Colon (tissue), 2 donors: ENCODE measurements around the gene YARS2.

Experiments used
- FAIRE-seq: peaks from 2 replicates; lab custom pipeline; 2012; peaks lifted over from hg19 to GRCh38; lab: Jason Lieb, UNC
- donor health status: control.
- donor health status: control.

Gene YARS2

DNA sequence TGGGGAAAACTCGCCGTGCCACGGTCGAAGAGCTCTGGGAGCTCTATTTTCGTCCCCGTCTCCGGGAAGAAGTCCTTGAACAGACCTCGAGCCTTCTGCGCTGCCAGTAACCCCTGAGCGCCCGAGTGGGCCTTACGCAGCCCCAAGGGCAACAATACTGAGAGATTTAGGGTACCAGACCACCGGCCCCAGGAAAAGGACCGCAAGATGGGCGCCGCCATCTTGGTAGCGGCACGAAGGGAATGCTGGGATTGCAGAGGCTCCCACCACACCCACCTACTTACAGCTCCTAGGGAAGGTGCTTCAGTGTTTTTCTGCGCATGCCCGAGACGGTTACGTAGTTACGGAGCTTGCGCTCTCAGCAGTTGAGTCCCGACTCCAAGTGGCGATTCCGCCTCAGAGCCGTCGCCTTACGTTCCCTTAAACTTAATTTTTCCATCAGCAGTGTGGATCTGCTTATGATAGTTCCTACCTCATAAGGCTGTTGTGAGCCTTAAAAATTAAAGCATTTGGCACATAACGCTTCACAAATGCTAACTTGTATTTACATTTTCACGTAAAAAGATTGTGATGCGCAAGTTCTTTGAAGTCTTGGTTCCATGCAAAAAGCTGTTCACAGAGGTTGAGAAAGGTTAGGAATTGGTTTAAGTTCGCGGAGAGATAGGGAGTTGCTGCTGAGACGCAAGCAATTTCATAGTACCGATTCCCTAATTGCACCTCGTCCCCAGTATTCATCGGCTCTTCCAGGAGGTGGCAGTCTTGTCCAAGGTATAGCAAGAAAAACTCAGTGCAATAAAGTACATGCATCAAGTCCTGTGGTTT lies at the start of gene YARS2:
Gene YARS2 (minus strand): TSS at position 244 of the 822 bp plus-strand sequence. CDS start 23 bp downstream, at position 221.
- peak; percentile 10 for FAIRE-seq

GRCh38 chr12:32804301-32804700 lies 48.6 kb upstream of the YARS2 start:
- no peak for FAIRE-seq

- FAIRE-seq = no peak
Measured at GRCh38 chr12:32801269-32801980, 45.7 kb upstream of the YARS2 start.

DNA sequence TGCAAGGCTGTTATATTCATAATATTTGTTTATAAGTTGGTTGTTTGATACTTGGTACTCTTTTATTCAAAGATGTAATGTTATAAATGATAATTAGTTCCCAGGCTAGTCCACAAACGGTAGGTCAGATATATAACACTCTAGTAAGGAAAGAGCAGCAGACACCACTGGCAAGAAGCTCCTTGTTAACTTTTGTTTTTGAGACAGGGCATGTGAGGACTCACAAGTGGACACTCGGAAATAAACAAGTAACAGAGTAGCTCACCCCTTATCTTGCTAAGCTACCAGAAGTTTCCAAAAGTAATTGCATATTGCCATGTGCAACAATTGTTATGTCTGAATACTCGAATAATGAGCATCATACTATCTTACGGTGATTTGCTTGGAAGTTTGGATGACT lies 38.6 kb upstream of the YARS2 start:
- FAIRE-seq = no peak

- FAIRE-seq = no peak
Measured at GRCh38 chr12:32789916-32790315, 34.2 kb upstream of the YARS2 start.

DNA sequence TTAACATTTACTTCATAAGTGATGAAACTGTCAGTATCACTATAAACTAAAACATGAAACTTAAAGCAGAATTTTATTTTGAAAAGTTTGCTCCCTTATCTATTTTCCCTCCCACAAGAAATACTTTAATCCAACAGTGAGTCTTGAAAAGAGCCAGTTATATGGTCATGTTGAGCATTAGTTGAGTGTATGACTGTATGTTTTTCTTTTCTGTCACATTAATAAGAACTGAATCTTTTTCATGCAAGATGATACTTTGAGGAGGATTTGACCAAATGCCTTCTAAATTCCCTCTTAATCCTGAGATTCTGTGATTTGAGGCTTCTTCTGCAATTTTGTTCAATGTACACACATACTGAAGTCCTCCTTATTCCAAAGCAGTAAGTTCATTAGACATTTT lies 33.7 kb upstream of the YARS2 start:
- FAIRE-seq = no peak

GRCh38 chr12:32788405-32788804 lies 32.7 kb upstream of the YARS2 start:
- no peak for FAIRE-seq

- FAIRE-seq = no peak
Measured at GRCh38 chr12:32785557-32785956, 29.9 kb upstream of the YARS2 start.

- FAIRE-seq = no peak
Measured at GRCh38 chr12:32783029-32783428, 27.3 kb upstream of the YARS2 start.

- no peak for FAIRE-seq
Measured at GRCh38 chr12:32780071-32780470, 24.4 kb upstream of the YARS2 start.

DNA sequence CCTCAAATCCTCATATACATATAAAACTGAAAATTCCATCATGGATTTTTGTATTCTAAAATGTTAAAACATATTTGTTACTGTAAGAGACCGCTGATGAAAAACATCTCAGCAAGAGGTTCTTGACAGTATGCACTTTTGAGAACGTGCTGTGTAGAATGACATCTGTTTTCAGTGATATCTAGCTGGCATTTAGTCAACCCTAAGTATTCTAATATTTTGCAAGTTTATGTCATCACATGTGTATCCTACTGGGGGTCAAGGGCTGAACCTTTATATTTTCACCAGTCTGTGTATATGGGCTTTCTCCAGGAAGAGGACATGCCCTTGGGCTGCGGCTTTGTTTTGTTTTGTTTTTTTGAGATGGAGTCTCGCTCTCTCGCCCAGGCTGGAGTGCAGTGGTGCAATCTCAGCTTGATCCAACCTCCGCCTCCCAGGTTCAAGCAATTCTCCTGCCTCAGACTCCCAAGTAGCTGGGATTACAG lies 22.0 kb upstream of the YARS2 start:
- FAIRE-seq = no peak

DNA sequence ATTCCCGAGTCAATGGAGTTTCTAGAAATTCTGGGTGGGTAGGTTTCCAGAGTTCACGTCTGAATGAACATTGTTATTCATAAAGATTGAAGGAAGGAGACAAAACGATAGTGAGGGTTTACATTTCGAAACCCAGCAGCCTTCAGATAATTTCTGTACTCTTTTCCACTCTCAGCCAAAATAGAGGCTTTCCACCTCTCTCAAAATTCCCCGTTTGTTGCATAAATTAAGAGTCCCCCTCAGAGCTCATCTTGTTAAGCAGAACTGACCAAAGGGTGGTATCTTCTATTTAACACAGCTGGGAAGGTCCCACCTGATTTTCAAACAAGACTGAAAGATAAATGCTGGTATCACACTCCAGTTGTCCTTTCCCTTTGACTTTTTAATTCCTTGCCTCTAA lies 21.5 kb upstream of the YARS2 start:
- FAIRE-seq = no peak

DNA sequence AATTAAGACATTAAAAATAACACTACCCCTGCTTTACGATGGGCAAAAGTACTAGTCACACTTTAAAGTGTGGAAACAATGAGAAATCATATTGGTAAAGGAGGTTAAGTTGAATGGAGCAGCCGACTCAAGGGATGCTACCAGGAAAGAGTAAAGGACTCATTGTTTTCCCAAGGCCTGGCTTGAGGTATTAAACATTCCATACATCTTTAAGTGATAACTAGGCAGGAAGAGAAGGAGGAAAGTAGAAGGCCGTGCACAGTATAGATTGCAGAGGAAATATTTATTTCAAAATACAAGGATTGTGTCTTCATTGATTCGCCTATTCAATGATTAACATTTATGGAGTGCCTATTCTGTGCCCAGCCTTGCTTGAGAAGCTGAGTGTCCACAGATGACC lies 20.6 kb upstream of the YARS2 start:
- no peak for FAIRE-seq

GRCh38 chr12:32773691-32774090 lies 18.0 kb upstream of the YARS2 start:
- FAIRE-seq = peak; percentile 68

DNA sequence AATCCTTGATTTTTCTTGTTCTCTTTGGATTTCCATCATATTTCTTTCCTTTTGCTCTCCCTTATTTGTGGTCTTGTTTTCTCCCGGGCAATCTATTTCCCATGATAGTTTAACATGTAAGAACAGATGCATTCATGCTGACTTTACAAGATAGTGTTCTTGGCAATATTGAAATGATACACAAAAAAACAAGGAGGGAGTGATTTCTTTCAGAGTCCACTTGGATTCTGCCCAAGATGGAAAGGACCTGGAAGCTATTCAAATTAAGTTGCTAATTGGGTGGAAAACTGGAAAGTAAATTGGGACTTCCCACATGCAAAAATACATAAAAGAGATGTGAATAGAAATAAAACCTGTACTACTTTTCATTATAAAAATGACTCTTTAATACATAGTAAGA lies 14.4 kb upstream of the YARS2 start:
- no peak for FAIRE-seq

- FAIRE-seq = no peak
Measured at GRCh38 chr12:32768518-32768917, 12.8 kb upstream of the YARS2 start.

GRCh38 chr12:32765906-32766305 lies 10.2 kb upstream of the YARS2 start:
- FAIRE-seq = no peak

DNA sequence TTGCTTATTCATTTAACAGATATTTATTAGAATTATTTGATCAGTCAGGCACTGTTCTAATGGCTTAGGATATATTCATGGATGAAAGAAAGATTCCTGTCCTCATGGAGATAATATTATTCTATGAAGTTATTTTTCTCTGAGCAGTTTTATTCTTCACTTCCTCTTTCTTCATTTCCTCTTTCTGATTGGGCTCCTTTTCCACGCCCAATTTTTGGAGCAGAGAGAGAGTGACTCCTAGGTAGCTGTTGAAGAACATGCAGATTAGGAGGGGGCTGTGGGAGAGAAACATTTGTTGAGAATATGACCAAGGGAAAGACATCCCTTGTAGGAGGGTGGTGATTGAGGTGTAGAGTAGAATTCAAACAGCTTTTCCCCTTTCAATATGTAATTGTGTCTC lies 6.0 kb upstream of the YARS2 start:
- FAIRE-seq = no peak

DNA sequence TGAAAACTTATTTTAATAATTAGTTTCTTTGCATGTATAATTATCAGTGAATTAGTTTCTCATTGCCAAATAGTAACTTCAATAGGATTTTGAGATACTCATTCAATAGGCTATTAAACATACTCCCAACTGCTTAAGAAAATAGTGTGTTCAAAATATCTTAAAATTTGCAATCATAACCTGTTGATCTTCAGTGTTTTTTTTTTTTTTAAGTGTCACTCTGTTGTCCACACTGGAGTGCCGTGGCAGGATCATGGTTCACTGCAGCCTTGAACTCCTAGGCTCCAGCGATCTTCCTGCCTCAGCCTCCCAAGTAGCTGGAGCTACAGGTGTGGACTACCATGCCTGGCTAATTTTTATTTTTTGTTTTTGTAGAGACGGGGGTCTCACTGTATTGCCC lies 1.5 kb upstream of the YARS2 start:
- FAIRE-seq = no peak

GRCh38 chr12:32756476-32757066 lies 874 bp upstream of the YARS2 start:
- FAIRE-seq = no peak

DNA sequence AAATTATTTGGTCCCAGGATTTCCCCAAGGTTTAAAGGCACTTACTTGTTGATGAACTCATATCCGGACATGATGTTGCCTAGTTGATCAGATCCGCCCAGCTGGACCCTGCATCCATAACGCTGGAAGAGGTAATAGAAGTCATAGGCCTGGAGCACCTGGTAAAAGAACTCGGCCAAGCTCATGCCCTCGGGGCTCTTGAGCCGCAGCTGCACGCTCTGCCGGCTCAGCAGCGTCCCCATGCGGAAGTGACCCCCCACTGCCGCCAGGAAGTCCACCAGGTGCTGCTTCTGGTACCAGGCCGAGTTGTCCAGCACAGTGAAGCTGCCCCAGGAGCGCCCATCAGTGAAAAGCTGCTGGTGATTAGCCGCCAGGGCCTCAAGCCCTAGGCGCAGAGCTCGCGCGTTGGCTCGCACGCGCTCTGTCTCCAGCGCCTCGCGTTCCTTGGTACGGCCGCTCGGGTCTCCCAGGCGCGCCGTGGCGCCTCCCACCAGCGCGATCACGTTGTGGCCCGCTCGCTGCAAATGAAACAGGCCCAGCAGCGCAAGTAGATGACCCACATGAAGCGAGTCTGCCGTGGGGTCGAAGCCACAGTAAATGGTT lies 545 bp downstream of the YARS2 start:
- FAIRE-seq = no peak

DNA sequence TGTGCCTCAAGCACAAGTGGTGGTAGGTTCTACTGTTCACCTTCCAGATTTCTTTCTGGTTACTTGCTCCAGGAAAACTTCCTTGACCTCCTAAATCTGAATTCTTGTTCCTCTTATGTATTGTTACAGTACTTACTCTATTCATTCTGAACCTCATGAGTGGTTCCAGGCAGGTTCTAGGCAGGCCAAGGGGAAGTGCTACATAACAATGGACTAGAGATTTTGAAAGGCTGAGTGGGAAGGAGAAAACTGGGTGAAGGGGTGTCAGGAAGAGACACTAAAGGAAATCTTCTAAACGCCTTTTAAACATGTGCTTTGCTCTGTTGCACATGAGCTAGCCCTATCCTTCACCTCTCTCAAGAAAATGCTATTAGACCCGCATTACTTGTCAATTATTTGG lies 1.6 kb downstream of the YARS2 start:
- no peak for FAIRE-seq

- FAIRE-seq = no peak
Measured at GRCh38 chr12:32753605-32754004, 2.1 kb downstream of the YARS2 start.
